Activated CD8-positive, alpha-beta memory T cell treated with anti-CD3 and anti-CD28 coated beads, Interleukin-2, amount 50 U/mL, for 48 hours (primary cell): ENCODE data around the gene ANTKMT.

ENCODE experiments used
- DNase-seq: peaks from one replicate; pipeline ENCODE4 v3.0.0-alpha.2; 2020

The ANTKMT gene

GRCh38 chr16:700684-701584 is 20.0 kb upstream of the ANTKMT start:
- peak; percentile 82 for DNase-seq

GRCh38 chr16:702341-702740 is 18.6 kb upstream of the ANTKMT start:
- no peak for DNase-seq

- no peak for DNase-seq
Measured at GRCh38 chr16:703406-703805, 17.5 kb upstream of the ANTKMT start.

- DNase-seq, result no peak
Measured at GRCh38 chr16:704047-704446, 16.9 kb upstream of the ANTKMT start.

GRCh38 chr16:704552-705380 is 16.2 kb upstream of the ANTKMT start:
- DNase-seq, result no peak

- DNase-seq, result no peak
Measured at GRCh38 chr16:705431-706188, 15.3 kb upstream of the ANTKMT start, which contains the start of gene FBXL16. TSS of gene FBXL16 (minus strand) at chr16:705801. CDS start at chr16:697405, 8,396 bp downstream.

- DNase-seq, result no peak
Measured at GRCh38 chr16:706189-707061, 14.5 kb upstream of the ANTKMT start.

GRCh38 chr16:707062-707538 is 13.8 kb upstream of the ANTKMT start:
- no peak for DNase-seq

GRCh38 chr16:708019-708418 is 12.9 kb upstream of the ANTKMT start:
- DNase-seq, result no peak

GRCh38 chr16:708959-709358 is 12.0 kb upstream of the ANTKMT start:
- DNase-seq, result no peak

GRCh38 chr16:709566-710499 is 11.1 kb upstream of the ANTKMT start:
- no peak for DNase-seq

GRCh38 chr16:710500-711075 is 10.4 kb upstream of the ANTKMT start:
- no peak for DNase-seq

GRCh38 chr16:711084-711483 is 9.9 kb upstream of the ANTKMT start:
- DNase-seq, result no peak

GRCh38 chr16:711548-712320 is 9.2 kb upstream of the ANTKMT start:
- DNase-seq, result peak; percentile 95

GRCh38 chr16:712740-713250 is 8.2 kb upstream of the ANTKMT start:
- peak; percentile 83 for DNase-seq

GRCh38 chr16:714079-714478 is 6.9 kb upstream of the ANTKMT start:
- DNase-seq, result no peak

- DNase-seq, result peak; percentile 97
Measured at GRCh38 chr16:714558-715476, 6.1 kb upstream of the ANTKMT start, which contains the start of gene METRN. TSS of gene METRN (plus strand) at chr16:715118. CDS start at chr16:715290, 172 bp downstream.
